HG03457 (cell line): ENCODE results near the gene TBC1D17.
A peak's percentile ranks its signal among the peaks of the same experiment; 100 is the strongest.

ENCODE experiments used
- ATAC-seq: cut with Tn5 transposase; IDR thresholded peaks from one replicate; pipeline ENCODE4 v1.9.1; 2021; ENCODE audit warnings: moderate number of reproducible peaks; ENCODE audit not compliant: unreplicated experiment

The TBC1D17 gene

DNA sequence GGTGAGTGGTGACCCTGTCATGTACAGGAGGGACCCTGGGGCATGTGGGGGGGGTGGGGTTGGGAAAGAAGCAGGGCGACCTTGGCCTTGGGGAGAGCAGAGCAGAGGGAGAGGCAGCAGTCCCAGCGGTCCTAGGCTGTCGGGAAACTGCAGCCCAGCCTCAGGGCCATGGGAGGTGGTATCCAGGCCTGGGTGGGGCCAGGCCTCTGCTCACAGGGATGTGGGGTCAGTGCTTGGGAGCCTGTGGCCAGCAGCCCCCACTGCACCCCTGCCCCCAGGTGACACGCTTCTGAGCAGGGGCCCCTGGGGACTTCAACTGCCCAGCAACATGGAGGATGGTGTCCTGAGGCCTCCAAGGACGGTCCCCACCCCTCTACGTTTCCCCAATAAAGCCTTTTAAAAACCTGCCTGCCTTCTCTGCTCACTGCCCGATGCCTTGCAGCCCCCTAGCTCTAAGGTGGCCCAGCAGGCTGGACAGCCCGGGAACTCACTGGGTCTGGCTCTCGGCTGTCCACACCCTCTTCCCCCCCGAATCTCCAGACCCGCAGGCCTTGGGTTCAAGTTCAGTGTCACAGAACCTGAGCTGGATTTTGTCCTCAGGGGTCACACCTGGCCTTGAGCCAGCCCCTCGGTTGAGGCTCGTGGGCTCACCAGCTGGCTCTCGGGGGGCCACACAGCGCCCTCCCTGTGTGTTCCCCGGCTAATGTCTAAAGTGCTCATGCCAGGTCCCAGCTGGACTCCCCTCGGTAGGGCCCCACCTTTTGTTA lies 17.0 kb upstream of the TBC1D17 start:
- ATAC-seq, result no peak

DNA sequence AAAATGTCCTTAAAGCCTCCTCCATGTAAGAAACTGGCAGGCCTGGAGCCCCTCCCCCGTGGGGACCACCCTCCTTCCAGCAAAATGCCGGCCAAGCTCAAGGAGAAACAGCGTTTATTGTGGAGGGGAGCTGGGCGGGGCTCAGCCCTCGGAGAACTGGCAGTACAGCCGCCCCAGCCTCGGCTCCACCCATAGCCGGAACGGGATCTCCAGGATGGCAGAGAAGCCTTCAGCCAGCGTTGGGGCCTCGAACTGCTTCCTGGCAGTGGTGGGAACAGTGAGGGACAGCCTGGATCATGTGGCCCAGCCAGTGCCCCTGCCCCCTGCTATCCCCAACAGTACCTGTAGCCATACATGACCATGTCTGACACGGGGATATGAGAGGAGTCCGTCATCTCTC lies 16.4 kb upstream of the TBC1D17 start:
- no peak for ATAC-seq

DNA sequence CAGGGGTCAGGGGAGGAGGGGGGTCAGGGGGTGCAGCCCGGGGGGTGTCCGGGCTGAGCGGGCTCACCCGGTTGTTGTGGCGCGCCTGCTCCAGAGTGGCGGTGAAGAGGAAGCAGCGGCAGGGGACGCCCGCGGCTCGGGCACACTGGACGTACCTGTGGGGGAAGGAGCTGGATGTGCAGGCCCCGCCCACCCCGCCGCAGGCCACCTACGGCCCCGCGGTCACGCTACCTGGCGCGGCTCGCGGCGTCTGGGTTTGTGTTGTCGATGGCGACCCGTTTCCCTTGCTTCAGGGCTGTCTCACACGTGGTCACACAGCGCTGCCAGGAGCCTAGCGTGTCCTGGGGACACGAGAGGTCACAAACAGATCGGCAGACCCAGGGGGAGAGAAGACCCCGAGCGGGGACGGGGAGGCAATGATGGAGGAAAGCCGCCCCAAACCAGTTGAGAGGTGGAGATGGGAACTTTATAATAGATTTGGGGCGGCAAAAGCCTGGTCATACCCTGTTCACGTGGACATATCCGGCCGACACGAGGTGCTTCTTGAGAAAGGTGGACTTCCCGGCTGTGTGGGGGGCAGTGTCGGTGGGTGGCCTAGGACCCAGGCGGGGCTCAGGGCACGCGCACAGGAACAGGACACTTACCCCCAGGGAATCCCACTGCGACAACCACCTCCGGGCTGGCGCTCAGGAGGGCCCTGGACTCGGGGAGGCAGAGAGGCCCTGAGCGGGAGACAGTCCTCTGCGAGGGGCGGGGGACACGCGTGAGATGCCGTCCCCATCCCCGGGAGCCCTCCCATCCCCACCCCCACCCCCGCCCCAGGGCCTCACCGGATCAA lies 15.7 kb upstream of the TBC1D17 start:
- ATAC-seq, result no peak

DNA sequence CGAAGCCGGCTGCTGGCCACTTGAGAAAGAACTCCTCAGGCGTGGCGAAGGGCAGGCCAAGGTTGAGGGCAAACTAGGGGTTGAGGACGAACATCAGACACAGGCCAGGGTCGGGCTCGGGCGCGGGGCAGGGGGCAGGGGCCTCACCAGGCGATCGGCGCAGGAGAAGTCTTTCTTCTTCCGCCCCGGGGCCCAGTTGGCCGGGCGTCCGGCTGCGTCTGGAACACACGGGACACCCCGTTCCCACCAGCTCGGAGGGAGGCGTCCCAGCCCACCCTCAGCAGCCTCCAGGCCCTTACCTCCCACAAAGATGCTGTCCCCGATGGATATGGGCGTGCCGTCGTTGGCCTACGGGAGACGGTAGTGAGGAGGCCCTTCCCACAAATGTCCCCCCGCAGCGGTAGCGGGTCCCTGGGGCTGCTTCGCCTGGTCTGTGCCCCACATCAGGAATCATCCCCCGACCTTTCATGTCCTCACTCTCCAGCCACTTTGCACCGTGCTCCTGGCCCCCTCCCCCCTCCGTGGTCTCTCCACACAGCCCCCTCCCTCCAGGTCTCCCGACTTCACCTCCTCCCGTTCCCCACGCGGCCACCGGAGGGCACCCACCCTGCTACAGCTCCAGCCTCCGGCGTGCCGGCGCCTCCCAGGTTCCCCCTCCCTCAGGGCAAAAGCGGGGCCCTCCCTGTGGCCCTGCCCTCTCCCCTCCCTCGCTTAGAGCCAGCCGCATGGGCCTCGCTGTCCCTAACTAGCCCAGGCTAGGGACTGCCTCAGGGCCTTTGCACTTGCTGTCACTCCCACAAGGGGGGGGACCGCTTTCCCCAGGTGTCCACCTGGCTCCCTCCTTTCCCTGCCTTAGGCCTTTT lies 14.9 kb upstream of the TBC1D17 start:
- ATAC-seq, result no peak

DNA sequence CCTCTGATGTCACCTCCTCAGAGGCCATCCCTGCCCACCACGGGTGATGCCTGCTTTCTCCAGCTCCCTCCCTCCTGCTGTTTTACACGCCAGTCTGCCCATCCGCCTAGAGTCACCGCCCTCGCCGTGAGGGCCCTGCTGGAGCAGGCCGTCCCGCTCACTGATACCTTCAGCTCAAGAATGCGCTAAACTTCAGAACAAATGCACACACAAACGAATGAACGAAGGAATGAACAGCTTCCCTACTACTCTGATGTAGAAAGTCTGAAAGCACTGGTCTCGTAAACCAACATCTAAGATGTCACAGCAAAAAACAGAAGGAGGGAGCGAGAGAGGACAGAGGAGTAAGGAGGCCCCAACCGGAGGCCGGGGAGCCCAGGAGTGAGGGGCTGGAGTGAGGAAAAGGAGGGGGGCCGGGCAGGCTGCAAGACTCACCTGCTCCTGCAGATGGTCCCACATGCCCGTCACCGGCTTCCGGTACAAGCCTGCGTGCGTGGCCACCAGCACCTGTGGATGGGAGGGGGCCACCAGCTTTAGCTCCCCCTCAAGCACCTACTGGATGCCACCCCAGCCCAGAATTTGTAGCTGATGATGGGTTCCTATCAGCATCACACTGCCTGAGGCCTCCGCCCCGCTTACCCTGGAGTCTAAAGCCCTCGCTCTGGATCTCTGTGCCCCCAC lies 14.1 kb upstream of the TBC1D17 start:
- ATAC-seq, result no peak

DNA sequence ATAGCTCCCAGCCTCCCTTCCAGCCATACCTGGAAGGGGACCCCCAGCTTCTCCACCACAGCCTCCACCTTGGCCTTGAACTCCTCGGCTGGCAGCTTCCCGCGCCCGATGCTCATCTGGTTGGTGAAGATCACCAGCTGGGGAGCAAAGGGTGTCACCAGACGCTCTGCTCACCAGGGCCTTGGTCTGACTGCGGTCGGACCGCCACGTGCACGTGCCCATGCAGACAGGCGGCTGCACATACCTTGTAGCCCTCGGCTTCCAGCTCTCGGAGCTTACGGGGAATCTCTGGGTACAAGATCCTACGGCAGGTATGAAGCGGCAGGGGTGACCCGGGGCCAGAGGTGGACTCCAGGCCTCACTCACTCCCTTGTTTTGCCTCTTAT lies 13.6 kb upstream of the TBC1D17 start:
- ATAC-seq, result no peak

DNA sequence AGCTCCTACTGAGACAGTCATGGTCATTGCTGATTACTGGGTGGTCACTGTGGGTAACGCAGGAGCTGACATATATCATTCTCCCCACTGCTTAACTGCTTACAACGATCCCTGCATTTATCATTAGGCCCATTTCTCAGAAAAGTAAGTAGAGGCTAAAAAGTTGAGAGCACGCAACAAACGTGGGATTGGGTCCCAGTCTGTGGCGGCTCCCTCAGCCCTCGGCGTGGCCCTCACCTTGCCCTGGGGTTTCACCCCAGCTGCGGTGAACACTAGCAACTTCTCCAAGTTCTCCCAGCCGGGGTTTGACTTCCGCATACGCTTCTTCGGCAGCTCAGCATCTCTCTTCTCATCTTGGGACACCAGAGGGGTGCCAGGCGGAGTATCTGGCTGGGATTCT lies 12.6 kb upstream of the TBC1D17 start:
- no peak for ATAC-seq

DNA sequence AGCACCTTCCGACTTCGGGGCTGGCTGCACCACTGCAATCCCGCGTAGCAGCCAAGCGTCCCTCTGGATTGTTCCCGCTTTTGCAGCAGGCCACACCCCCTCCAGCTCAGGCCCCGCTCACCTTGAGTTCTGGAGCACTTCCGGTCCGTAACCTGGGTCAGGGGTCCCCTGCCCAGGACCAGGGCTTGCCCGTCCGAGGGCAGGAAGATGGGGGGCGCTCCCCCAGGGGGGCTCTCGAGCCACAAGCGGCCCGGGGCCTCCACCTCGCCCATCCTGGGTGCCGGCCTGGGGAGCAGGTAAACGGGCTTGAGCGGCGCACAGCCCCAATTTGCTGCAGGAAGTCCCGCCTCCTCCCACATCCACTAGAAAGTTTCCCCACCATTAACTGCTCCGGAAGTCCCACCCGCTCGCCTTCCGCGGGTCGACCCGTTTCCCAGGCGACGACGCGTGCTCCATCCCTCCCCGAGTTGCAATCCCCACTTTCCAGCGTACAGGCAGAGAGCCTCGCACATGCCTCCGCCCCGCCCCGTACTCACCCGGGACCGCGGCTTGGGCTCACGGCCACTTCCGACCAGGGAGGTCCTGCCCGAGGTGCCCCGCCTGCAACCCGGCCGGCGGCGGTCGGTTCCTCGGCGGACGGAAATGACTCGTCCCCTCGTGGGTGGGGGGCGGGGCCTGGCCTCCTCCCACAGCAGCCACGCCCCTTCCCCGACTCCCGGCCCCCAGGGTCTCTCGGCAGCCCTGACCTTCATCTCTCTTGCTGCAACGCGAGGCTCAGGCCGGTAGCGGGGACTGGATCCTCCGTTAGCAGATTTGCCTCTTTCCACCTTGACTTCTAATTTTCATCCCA lies 10.3 kb upstream of the TBC1D17 start, which contains the start of gene PNKP:
Gene PNKP, minus strand, starts transcription at position 644 of the 850 bp plus-strand sequence. Its CDS starts 372 bp downstream, at position 272.
- ATAC-seq, result no peak

DNA sequence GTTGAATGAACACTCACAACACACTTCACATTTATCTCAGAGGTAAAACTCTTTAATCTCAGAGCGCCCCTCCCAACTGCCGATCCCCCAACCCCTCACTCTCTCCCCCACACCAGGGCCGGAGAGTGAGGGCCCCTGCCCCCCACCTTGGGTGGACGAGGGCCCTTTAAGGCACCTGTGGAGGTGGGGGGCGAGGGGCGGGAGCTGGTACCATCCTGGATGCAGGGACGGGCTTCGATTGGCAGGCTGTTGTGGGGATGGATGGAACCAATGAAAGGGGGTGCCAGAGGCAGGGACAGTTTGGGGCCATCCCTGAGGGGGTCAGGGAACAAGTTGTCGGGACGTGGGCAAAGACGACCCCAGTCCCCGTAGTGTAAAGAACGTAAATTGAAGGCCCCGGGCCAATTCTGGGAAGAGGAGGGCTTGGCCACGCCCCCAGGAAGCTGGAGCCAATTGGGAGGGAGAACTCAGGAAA lies 8.5 kb upstream of the TBC1D17 start:
- no peak for ATAC-seq

DNA sequence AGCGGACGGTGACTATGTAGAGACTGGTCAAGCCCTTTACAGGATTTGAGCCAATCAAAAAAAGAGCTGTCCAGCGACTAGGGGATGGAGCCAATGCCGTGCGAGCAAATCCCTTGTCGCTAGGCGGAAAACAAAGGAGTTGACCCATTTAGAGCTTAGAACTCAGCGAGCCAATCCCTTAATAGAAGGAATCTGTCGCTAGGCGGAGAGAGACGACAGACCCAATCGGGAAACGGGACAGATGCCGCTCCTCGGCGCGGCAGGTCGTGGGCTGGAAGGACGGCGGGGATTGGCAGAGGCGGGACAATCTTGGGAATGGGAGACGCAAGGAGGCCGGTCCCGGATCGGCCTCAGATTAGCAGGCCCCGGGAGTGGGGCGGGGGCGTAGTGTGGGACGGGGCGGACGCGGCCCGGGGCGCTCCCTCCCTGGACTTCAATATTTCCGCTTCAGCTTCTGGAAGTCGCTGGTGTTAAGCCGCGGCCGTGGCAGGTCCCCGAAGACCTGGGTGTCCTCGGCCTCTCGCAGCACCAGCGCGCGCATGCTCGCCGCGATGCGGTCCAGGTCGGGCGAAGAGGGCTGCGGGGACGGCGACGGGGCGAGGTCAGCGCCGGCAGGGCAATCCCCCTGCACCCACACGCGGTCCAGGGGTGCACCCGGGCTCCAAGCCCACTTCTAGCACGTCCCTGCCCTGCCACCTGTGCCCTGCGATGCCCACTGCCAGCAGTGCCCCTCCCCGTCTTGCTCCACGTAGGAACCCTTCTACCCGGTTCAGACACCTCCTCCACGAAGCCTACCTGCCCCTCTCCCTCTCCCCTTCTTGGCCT lies 7.8 kb upstream of the TBC1D17 start:
- peak; percentile 50 for ATAC-seq

DNA sequence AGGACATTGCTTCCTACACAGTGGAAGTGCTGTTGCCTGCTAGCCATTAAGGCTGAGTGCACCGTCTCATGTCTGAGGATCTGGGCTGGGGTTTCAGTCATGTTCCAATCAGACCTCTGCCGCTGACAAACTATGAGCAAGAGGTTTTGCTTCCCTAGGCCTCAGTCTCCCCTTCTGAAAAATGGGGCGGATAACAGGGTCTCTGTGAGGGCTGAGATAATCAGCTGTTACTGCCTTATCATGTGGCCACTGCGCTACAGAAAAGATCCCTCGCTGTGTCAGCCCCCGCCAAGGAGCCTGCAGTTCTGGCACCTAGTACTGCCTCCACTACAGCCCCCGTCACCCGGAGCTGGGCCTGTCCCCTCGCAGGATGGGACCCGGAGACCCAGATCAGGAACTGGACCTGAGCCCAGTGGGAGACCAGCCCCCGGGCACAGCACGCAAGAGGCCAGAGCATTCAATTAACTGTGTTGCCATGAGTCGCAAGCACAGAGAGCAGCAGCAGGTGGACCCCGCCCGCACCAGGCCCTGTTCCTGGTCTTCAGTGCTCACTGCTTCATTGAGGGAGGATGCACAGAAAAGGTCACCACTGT lies 7.1 kb upstream of the TBC1D17 start:
- ATAC-seq, result no peak

DNA sequence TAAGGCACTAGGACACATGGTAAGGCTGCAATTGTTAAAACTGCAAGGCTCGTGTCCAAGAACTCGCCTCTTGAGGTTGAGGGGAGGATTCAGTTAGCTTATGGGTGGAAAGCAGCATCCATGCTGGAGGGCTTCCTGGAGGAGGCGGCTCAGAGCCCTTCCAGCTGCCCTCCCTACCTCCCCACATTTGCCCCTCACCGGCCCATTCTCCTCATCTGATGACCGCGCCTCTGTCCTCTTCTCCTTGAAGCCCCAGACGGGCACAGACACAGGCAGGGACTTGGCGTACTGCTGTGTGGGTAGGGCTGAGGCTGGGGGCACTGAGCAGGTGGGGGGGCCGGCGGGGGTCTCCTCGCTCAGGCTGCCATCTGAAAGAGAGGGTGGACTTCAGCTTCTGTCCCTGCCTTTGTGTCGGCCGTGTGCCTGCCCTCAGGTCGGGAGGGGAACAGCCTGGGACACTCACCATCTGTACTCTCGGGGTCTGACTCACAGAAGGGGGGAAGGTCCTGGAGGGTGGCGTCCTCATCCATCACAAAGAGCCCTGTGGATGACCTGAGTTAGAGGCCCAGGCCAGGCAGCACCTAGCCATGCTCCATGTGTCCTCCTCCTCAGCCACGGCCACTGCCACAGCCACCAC lies 6.0 kb upstream of the TBC1D17 start:
- ATAC-seq, result no peak

DNA sequence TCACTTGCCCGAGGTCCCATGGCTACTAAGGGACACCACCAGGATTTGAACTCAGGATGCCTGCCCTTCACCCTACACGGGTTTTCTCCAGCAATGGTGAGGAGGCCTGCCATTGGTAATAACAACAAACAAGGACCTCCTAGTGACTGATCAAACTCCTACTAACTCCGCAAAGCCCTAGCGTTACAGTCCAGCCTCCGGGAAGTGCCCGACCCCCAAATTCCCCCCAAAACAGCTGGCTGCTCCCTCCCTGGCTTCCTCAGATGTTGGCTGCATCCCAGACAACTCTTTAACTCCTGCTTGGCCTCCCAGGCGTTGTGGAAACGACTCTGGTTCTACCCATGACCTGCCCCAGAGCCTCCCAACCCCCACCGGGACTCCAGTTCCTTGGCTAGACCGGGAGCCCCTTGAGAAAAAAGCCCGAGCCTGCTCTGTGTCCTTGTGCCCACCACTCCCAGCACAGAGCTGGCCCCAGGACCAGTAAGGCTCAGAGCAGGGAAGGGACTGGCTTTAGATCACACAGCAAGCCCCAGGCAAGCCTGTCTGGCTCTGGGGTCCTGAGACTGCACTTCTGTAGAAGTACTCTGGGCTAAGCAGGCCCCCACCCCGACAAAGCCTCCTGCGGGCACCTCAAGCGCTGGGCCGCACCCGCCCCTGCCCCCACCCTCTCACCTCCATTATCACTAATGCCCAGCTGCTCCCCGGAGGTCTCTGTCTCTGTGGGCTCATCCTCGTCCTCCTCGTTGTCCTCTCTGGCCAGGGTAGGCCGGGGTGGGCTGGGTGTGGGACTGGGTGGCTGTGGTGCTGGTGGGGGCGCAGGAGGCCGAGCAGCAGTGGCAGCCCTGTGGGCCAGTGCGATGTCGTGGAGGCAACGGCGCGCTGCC lies 5.0 kb upstream of the TBC1D17 start:
- no peak for ATAC-seq

DNA sequence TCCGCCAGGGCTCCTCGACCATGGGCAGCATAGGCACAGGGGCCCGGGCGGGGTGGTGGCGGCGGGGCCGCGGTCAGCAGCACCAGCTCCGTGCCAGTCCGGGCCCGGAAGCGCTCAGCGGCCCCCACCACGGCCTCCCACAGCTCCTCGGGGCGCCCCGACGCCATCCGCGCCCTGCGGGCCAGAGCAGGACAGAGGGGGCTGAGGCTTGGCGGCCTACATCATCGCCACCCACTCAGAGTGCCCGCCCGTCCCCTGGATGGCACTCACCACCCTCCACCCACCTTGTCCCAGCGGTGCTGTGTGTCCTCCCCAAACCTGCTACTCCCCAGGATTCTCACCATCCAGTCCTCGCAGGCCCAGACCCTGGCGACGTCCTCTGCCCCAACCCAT lies 4.4 kb upstream of the TBC1D17 start:
- ATAC-seq, result no peak

DNA sequence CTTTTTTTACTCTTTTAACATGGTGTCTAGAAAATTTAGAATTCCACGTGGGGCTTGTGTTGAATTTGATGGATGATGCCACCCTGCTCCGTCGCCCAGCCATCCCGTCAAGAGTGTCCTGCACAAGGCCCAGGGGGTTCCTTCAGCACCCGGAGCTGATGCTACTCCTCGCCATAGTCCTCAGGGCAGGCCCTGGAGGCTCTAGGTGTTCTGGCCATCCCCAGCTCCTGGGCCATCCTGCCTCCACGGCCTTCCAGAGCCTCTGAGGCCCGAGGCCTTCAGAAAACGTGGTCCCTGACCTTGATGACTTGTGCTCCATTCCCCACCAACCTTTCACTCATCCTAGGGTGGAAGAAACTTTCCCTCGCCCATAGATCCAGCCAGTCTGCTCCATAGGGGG lies 3.7 kb upstream of the TBC1D17 start:
- ATAC-seq, result no peak

DNA sequence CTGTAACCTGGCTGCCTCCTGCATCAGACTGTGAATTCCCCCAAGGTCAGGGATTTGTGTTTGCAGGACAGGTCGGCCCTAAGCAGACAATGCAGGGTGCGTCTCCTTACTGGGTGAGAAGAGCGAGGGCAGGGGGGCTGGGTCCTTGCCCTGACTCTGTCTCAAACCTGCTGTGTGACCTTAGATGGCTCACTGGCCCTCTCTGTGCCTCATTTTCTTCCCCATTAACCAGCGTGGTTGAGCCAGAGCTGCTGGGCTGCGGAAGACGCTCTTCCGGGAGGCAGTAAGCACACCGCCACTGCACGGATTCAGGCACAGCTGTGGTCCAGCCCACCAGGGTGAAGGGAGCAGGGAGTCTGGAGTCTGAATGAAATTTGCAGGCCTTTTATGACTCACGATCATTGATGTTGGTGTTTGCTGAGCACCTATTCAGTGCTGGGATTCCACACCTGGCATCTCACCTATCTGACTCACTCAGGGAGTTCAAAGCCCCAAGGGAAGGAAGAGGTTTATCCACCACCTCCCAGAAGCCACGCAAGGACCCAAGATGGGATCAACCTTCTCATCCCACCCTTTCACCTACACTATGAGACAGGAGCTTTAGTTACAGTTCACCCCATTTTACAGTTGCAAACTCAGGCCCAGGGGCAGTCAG lies 2.9 kb upstream of the TBC1D17 start:
- no peak for ATAC-seq
